Activated CD8-positive, alpha-beta T cell treated with anti-CD3 and anti-CD28 coated beads for 36 hours (primary cell): ENCODE data around the gene ERLIN1. TPM values are rescaled to one million over a fixed set of nuclear protein-coding genes. Genes with fewer than 3 reads are reported as not detected.
A peak's percentile ranks its signal among the peaks of the same experiment; 100 is the strongest.

Source experiments
- ATAC-seq: fragments of 200-7000 bp; cut with Tn5 transposase; one replicate; pipeline ENCODE4 v1.10.0; 2021; ENCODE audit warnings: mild to moderate bottlenecking, moderate library complexity
- CTCF ChIA-PET: fragments of 350-600 bp; sonication (Branson Sonifier 250); formaldehyde crosslinking; loops from one replicate; lab custom pipeline; 2021; ENCODE audit warnings: antibody characterized with exemption; lab: Charles Lee
- POLR2A ChIA-PET: fragments of 350-600 bp; sonication (Branson Sonifier 250); formaldehyde crosslinking; loops from one replicate; lab custom pipeline; 2021; ENCODE audit warnings: antibody characterized with exemption; lab: Charles Lee
- DNase-seq: peaks from one replicate; pipeline ENCODE4 v3.0.0-alpha.2; 2020
- H3K27ac Mint-ChIP-seq: one replicate; pipeline ENCODE4 v1.8.0; 2021; ENCODE audit warnings: mild to moderate bottlenecking, mixed read lengths
- H3K27me3 Mint-ChIP-seq: one replicate; pipeline ENCODE4 v1.8.0; 2021; ENCODE audit warnings: mixed read lengths
- H3K36me3 Mint-ChIP-seq: one replicate; pipeline ENCODE4 v1.8.0; 2021; ENCODE audit warnings: low read depth, mixed read lengths
- H3K4me1 Mint-ChIP-seq: one replicate; pipeline ENCODE4 v1.8.0; 2021; ENCODE audit warnings: low read depth, mixed read lengths
- H3K4me3 Mint-ChIP-seq: one replicate; pipeline ENCODE4 v1.8.0; 2021; ENCODE audit warnings: mild to moderate bottlenecking, moderate library complexity, mixed read lengths
- H3K9me3 Mint-ChIP-seq: one replicate; pipeline ENCODE4 v1.8.0; 2021; ENCODE audit warnings: mixed read lengths
- intact Hi-C: fragments of 100-400 bp; cut with micrococcal nuclease; formaldehyde crosslinking; loops from one replicate; pipeline ENCODE4 v1.10.0; 2022
- total RNA-seq, 2 experiments: library from RNA; stranded (reverse); gene quantifications; one replicate each; pipeline ENCODE4 v1.2.3, GENCODE V29; 2021
- TF ChIP-seq, protein P1 (sequence below): fragments of 200-600 bp; IDR thresholded peaks from one replicate; pipeline ENCODE4 v1.8.0; 2022; ENCODE audit warnings: antibody characterized with exemption, mild to moderate bottlenecking

ERLIN1 gene
- 10 to 100 TPM; 16.6 to 17.0 TPM for total RNA-seq

DNA sequence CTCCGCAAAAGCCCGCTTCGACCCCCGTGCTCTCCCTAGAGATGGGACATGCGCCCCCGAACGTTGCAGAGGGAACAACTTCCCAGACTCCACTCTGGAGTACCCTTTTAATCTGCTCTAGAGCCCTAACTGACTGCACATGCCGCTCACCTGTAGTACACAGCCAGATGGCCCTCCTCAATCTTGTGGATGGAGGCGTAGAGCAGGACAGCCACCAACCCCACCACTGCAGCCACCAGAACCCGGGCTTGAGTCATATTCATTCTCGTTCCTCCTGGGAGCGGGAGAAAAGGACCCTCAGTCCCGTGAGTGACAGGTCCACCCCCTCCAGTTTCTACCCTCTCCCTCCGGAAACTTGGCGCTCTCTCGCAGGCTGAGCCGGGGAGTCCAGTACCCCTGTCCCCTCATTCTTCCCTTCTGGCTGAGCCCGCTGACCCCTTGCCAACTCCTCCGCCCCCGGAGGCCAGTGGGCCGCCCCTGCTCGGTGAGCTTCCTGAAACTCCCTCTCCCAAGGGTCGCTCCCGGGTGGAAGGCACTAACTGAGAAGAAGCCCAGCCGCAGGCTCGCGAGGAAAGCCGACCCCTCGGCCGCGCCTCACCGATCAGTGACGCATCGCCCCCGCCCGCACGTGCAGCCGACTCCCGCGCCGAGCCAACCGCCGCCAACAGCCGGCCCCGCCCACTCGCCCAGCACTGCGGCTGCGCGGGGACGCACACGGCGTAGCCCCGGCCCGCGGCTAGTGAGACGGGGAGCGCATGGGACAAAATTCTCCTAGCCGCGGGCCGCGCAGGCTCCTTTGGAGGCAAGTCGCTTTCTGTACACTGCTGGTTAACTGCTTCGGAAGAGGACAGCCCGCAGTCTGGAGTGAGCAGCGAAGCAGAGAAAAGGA, at the start of gene ERLIN1:
Gene ERLIN1, minus strand, starts transcription at position 666 of the 889 bp plus-strand sequence. Its CDS starts 403 bp downstream, at position 263.
- peaks cover 41% of the 10 kb centered on the region for H3K4me1 Mint-ChIP-seq
- H3K4me3 Mint-ChIP-seq: peak within 1 kb of the TSS; percentile 91
- no peaks in the 10 kb centered on the region for H3K9me3 Mint-ChIP-seq
- ATAC-seq: peak; percentile 92
- peak; percentile 95 for DNase-seq
- peaks cover 59% of the 10 kb centered on the region for H3K36me3 Mint-ChIP-seq
- no peaks in the 10 kb centered on the region for H3K27me3 Mint-ChIP-seq
- intact Hi-C loops: no loop called here
- H3K27ac Mint-ChIP-seq: peak within 1 kb of the TSS; percentile 93
- TF ChIP-seq, protein P1, sequence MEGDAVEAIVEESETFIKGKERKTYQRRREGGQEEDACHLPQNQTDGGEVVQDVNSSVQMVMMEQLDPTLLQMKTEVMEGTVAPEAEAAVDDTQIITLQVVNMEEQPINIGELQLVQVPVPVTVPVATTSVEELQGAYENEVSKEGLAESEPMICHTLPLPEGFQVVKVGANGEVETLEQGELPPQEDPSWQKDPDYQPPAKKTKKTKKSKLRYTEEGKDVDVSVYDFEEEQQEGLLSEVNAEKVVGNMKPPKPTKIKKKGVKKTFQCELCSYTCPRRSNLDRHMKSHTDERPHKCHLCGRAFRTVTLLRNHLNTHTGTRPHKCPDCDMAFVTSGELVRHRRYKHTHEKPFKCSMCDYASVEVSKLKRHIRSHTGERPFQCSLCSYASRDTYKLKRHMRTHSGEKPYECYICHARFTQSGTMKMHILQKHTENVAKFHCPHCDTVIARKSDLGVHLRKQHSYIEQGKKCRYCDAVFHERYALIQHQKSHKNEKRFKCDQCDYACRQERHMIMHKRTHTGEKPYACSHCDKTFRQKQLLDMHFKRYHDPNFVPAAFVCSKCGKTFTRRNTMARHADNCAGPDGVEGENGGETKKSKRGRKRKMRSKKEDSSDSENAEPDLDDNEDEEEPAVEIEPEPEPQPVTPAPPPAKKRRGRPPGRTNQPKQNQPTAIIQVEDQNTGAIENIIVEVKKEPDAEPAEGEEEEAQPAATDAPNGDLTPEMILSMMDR: no peak
- POLR2A ChIA-PET: interaction anchor here (0.7 to 2.1 kb wide), 8 partner anchors 10 to 323 kb away, joined by 3 to 9 read pairs (median 3); no protein-coding TSS in a partner anchor
- CTCF ChIA-PET: interaction anchor here (1.4 kb wide), 1 partner anchor 11 kb away, joined by 8 read pairs; no protein-coding TSS in a partner anchor

DNA sequence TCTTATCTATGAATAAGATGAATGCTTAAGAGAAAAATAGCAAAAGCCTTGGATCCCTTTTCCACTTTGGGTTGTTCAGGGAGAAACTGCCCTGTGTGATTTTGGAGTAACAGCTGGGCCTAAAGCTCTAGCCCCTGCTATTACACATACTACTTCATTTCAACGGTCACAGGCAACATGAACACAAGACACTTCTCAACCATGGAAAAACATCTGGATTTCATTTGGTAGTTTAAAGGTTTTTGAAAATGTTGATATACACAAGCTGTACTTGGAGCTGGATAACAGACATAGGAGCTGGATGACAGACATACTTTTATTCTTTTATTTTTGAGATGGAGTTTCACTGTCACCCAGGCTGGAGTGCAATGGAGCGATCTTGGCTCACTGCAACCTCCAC, 46.3 kb upstream of the ERLIN1 start:
- intact Hi-C loops: no loop called here
- CTCF ChIA-PET: no interaction called here
- peaks cover 24% of the 10 kb centered on the region for H3K36me3 Mint-ChIP-seq

DNA sequence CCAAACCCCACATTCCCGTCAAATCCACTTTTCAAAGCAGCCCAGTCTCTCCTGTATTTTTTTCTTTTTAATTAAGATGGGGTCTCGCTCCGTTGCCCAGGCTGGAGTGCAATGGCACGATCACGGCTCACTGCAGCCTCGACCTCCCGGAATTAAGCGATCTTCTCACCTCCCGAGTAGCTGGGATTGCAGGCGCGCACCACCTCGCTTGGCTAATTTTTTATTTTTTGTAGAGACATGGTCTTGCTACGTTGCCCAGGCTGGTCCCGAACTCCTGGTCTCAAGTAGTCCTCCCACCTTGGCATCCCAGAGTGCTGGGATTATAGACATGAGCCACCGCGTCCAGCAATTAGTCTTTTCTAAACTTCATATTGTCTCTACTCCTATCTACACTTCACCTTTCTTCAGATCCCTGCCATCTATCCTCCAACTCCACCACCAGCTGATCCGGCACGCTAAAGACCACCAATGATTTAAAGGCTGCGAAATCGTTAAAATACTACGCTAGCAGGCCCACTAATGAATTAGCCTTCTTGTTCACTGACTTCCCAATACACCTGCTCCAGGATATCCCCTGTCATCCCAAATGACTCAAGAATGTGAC, 44.1 kb upstream of the ERLIN1 start:
- ATAC-seq: no peak
- Mint-ChIP-seq H3K9me3 (no peaks in the 10 kb centered on the region), H3K4me3 (peak overlapping the region; percentile 84), H3K36me3 (peaks cover 28% of the 10 kb centered on the region), H3K27ac (peak overlapping the region; percentile 76), H3K4me1 (peaks cover 28% of the 10 kb centered on the region), H3K27me3 (no peaks in the 10 kb centered on the region)
- intact Hi-C loops: no loop called here
- DNase-seq: peak; percentile 17
- ChIA-PET CTCF (interaction anchor here (2.4 kb wide), 1 partner anchor 10 kb away, joined by 7 read pairs; no protein-coding TSS in a partner anchor), POLR2A (no interaction called here)
- TF ChIP-seq, protein P1: no peak

More for the DNA sequence above, 46.3 kb upstream of the ERLIN1 start:
- H3K9me3 Mint-ChIP-seq: no peaks in the 10 kb centered on the region
- no peak overlapping the region for H3K4me3 Mint-ChIP-seq
- ATAC-seq: no peak
- DNase-seq: no peak
- peaks cover 21% of the 10 kb centered on the region for H3K4me1 Mint-ChIP-seq
- no peak overlapping the region for H3K27ac Mint-ChIP-seq
- TF ChIP-seq, protein P1: no peak
- H3K27me3 Mint-ChIP-seq: no peaks in the 10 kb centered on the region
- POLR2A ChIA-PET: interaction anchor here (0.6 to 0.7 kb wide), 2 partner anchors 206 to 331 kb away, joined by 3 read pairs; no protein-coding TSS in a partner anchor

DNA sequence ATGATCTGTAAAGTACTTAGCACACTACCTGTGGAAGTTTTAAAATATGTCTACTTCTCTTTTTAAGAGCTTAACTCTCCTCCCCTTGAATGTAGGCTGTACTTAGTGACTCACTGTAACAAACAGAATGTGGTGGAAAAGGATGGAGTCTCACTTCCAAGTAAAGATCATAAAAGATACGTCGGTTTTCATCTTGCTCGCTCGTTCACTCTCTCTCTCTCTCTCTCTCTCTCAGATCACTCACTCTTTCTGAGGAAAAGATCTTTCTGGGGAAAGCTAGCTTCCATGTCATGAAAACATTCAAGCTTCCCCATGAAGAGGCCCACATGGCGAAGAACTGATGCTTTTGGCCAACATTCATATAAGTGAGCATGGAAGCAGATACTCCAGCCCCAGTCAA, 38.0 kb upstream of the ERLIN1 start:
- intact Hi-C loops: no loop called here
- DNase-seq: no peak
- Mint-ChIP-seq H3K4me3 (no peak overlapping the region), H3K27me3 (no peaks in the 10 kb centered on the region), H3K27ac (no peak overlapping the region), H3K4me1 (peaks cover 20% of the 10 kb centered on the region), H3K36me3 (peaks cover 32% of the 10 kb centered on the region), H3K9me3 (no peaks in the 10 kb centered on the region)
- TF ChIP-seq, protein P1: no peak
- POLR2A ChIA-PET: interaction anchor here (0.7 to 1.1 kb wide), 3 partner anchors 16 to 155 kb away, joined by 3 read pairs; partner anchors contain the start of gene ERLIN1
- CTCF ChIA-PET: interaction anchor here (1.1 to 2.0 kb wide), 3 partner anchors 14 to 44 kb away, joined by 3 to 5 read pairs (median 3); no protein-coding TSS in a partner anchor
- no peak for ATAC-seq
